ENCODE measurements around the gene TEX101.
"Not testable (repeated sequence)": the region's sequence is repeated elsewhere in the genome, so short reads cannot be mapped to it uniquely, and the experiment has no call there.

Gene TEX101

DNA sequence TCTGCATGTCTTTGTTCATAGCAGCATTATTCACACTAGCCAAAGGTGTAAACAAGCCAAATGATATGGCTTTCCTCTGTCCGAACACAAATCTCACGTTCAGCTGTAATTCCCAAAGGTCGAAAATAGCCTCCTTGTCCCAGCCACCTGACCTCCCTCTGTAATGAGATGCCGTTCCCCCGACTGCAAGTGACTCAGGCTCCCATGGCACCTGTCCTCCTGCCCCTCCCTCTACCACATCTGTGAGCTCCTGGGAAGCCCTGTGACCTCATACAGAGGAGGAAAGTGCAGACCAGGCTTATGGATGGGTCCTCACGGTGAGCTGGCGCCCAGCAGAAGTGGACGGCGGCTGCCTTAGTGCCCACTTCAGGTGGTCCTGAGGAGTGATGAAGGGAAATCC lies 45.8 kb upstream of the TEX101 start (continued):
- TF ChIP-seq, protein P1, sequence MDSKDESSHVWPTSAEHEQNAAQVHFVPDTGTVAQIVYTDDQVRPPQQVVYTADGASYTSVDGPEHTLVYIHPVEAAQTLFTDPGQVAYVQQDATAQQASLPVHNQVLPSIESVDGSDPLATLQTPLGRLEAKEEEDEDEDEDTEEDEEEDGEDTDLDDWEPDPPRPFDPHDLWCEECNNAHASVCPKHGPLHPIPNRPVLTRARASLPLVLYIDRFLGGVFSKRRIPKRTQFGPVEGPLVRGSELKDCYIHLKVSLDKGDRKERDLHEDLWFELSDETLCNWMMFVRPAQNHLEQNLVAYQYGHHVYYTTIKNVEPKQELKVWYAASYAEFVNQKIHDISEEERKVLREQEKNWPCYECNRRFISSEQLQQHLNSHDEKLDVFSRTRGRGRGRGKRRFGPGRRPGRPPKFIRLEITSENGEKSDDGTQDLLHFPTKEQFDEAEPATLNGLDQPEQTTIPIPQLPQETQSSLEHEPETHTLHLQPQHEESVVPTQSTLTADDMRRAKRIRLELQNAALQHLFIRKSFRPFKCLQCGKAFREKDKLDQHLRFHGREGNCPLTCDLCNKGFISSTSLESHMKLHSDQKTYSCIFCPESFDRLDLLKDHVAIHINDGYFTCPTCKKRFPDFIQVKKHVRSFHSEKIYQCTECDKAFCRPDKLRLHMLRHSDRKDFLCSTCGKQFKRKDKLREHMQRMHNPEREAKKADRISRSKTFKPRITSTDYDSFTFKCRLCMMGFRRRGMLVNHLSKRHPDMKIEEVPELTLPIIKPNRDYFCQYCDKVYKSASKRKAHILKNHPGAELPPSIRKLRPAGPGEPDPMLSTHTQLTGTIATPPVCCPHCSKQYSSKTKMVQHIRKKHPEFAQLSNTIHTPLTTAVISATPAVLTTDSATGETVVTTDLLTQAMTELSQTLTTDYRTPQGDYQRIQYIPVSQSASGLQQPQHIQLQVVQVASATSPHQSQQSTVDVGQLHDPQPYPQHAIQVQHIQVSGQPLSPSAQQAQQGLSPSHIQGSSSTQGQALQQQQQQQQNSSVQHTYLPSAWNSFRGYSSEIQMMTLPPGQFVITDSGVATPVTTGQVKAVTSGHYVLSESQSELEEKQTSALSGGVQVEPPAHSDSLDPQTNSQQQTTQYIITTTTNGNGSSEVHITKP (tag by site-specific recombination; IDR thresholded peaks at IDR 0.05), result 0 out of 2 replicates have a peak, but pooled peaks have one; percentile 14
- TF ChIP-seq ZNF629 (tag by site-specific recombination; IDR thresholded peaks at IDR 0.05) (peak; percentile 76), ZBTB21 (tag by site-specific recombination; IDR thresholded peaks at IDR 0.05) (peak; percentile 56)

- TF ChIP-seq, protein P2, sequence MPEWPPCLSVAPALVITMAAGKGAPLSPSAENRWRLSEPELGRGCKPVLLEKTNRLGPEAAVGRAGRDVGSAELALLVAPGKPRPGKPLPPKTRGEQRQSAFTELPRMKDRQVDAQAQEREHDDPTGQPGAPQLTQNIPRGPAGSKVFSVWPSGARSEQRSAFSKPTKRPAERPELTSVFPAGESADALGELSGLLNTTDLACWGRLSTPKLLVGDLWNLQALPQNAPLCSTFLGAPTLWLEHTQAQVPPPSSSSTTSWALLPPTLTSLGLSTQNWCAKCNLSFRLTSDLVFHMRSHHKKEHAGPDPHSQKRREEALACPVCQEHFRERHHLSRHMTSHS (tag by site-specific recombination; IDR thresholded peaks at IDR 0.05), result no peak
- TF ChIP-seq ZNF18 (tag by site-specific recombination; IDR thresholded peaks at IDR 0.05), result 0 out of 2 replicates have a peak, but pooled peaks have one; percentile 13
- TF ChIP-seq, protein P1 (tag by site-specific recombination; IDR thresholded peaks at IDR 0.05), result peak; percentile 90
- no peak for TF ChIP-seq ZNF513 (tag by site-specific recombination; IDR thresholded peaks at IDR 0.05)
- Histone ChIP-seq H3K4me3 (ENCODE audit: low read depth, low read length) (no peak overlapping the region), H3K36me3 (ENCODE audit: control insufficient read depth in 2 of 2, insufficient read depth in 1 of 2, low read length in 2 of 2) (no peaks in the 10 kb centered on the region), H3K4me1 (ENCODE audit: control insufficient read depth, insufficient read depth, low read length) (0 out of 2 replicates have a peak, but pooled peaks cover 6% of the 10 kb centered on the region), H3K9me3 (ENCODE audit: control insufficient read depth, insufficient read depth, low read depth, low read length) (no peaks in the 10 kb centered on the region), H3K27ac (ENCODE audit: extremely low read depth, low read depth, low read length) (no peak overlapping the region)
- ChIA-PET CTCF (no interaction called here), POLR2A (no interaction called here)
Observed at GRCh38 chr19:43371909-43372308, 42.8 kb upstream of the TEX101 start.

DNA sequence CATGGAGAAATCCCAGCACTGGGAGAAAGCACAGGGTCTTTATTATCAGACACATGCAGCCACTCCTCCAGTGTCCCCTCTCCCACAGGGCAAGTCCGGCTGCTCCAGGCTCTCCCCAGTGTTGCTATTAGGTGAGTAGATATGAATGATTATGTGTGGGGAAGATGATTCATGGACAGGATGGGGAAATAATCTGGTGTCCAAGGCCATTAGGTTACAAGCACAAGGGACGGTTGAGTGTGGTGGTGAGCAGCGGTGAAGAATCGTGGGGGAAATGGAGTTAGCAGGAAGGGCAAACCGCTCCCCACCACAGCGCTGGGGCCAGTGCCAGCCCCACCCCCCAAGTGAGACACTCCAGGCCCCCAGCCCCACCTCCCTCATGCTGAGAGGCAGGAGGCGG lies 42.2 kb upstream of the TEX101 start:
- POLR2A ChIA-PET, result no interaction called here
- no peak overlapping the region for H3K4me3 ChIP-seq (ENCODE audit: low read depth, low read length)
- TF ChIP-seq ZXDB (tag by site-specific recombination; IDR thresholded peaks at IDR 0.05) (no peak), HOXC10 (CRISPR knock-in tag; IDR thresholded peaks at IDR 0.05) (no peak), ZNF513 (tag by site-specific recombination; IDR thresholded peaks at IDR 0.05) (no peak), ZNF561 (tag by site-specific recombination; IDR thresholded peaks at IDR 0.05; ENCODE audit: borderline replicate concordance) (no peak)
- H3K9me3 ChIP-seq (ENCODE audit: control insufficient read depth, insufficient read depth, low read depth, low read length), result no peaks in the 10 kb centered on the region
- H3K36me3 ChIP-seq (ENCODE audit: control insufficient read depth in 2 of 2, insufficient read depth in 1 of 2, low read length in 2 of 2), result no peaks in the 10 kb centered on the region
- CTCF ChIA-PET, result interaction anchor here (0.6 to 1.0 kb wide), 2 partner anchors 56 to 183 kb away, joined by 3 to 6 read pairs; no protein-coding TSS in a partner anchor
- H3K27ac ChIP-seq (ENCODE audit: extremely low read depth, low read depth, low read length), result no peak overlapping the region
- H3K4me1 ChIP-seq (ENCODE audit: control insufficient read depth, insufficient read depth, low read length), result 0 out of 2 replicates have a peak, but pooled peaks cover 6% of the 10 kb centered on the region

- H3K9me3 ChIP-seq (ENCODE audit: control insufficient read depth, insufficient read depth, low read depth, low read length); POLR2A ChIA-PET; H3K4me3 ChIP-seq (ENCODE audit: low read depth, low read length); H3K4me1 ChIP-seq (ENCODE audit: control insufficient read depth, insufficient read depth, low read length); CTCF ChIA-PET; H3K27ac ChIP-seq (ENCODE audit: extremely low read depth, low read depth, low read length); H3K36me3 ChIP-seq (ENCODE audit: control insufficient read depth in 2 of 2, insufficient read depth in 1 of 2, low read length in 2 of 2): not testable (repeated sequence)
Observed at GRCh38 chr19:43377624-43378023, 37.1 kb upstream of the TEX101 start.

Measured in HEK293 (cell line).